HCT116 (cell line): ENCODE measurements around the gene DYNC1I1. TPM values are rescaled to one million over a fixed set of nuclear protein-coding genes. Genes with fewer than 3 reads are reported as not detected.

Experiments used
- ATAC-seq: fragments of 200-7000 bp; cut with Tn5 transposase; 2 replicates; pipeline ENCODE4 v1.9.1; 2020; ENCODE audit warnings: mild to moderate bottlenecking, moderate library complexity
- BruUV-seq: library from RNA; stranded (reverse); fragments of 400-500 nt; replicated peaks from 2 replicates; lab custom pipeline; 2021; lab: Mats Ljungman, UMichigan
- CTCF ChIA-PET: fragments of 300-600 bp; sonication (Branson Sonifier 250); formaldehyde crosslinking; loops from one replicate; lab custom pipeline; 2021; ENCODE audit warnings: antibody characterized with exemption; lab: Charles Lee
- POLR2A ChIA-PET: fragments of 300-600, 350-600 bp; sonication (Branson Sonifier 250); formaldehyde crosslinking; loops from one replicate; lab custom pipeline; 2021; ENCODE audit warnings: antibody characterized with exemption; lab: Charles Lee
- RAD21 ChIA-PET, 2 experiments: fragments of 300-600 bp; sonication (Branson Sonifier 250); formaldehyde crosslinking; loops; one replicate each; lab custom pipeline; 2023; ENCODE audit warnings: low total read pairs in 2 of 2; ENCODE audit not compliant: uncharacterized antibody in 2 of 2, unreplicated experiment in 2 of 2, low non-redundant PET in 1 of 2; lab: Charles Lee
- DNase-seq: peaks from one replicate; pipeline ENCODE4 v3.0.0-alpha.2; 2010; ENCODE audit warnings: low read depth, low spot score
- H2AFZ ChIP-seq: fragments of 200-600 bp; shearing (Covaris generic), sonication (generic); 2 replicates; pipeline ENCODE4 v1.6.1; 2017; ENCODE audit warnings: low read depth, mixed run types, mixed read lengths, antibody characterized with exemption, low read length; ENCODE audit not compliant: poor library complexity, severe bottlenecking
- H3K27ac ChIP-seq: 2 replicates; pipeline ENCODE4 v1.5.1; 2012; ENCODE audit warnings: low read depth, low read length
- H3K27me3 ChIP-seq: fragments of 200-600 bp; sonication (generic); 2 replicates; pipeline ENCODE4 v1.6.1; 2016; ENCODE audit warnings: mixed run types, low read length, mixed read lengths; ENCODE audit not compliant: insufficient read depth
- H3K36me3 ChIP-seq, 2 experiments: fragments of 200-500 bp in 1 of 2; fragments of 200-600 bp in 1 of 2; sonication (Bioruptor generic) in 1 of 2; sonication (generic) in 1 of 2; 2 replicates each; pipeline versions ENCODE4 v1.5.1 to v1.6.1; 2014 to 2016; ENCODE audit warnings: low read length in 2 of 2, inconsistent platforms in 1 of 2, mixed read lengths in 1 of 2, mixed run types in 1 of 2; ENCODE audit not compliant: insufficient read depth in 2 of 2, control insufficient read depth in 1 of 2
- H3K4me1 ChIP-seq, 2 experiments: fragments of 200-600 bp in 1 of 2; sonication (generic) in 1 of 2; 2 replicates each; pipeline versions ENCODE4 v1.5.1 to v1.6.1; 2012 to 2017; ENCODE audit warnings: low read length in 2 of 2, inconsistent platforms in 1 of 2, mild to moderate bottlenecking in 1 of 2, mixed read lengths in 1 of 2, mixed run types in 1 of 2, moderate library complexity in 1 of 2; ENCODE audit not compliant: insufficient read depth in 2 of 2, control insufficient read depth in 1 of 2
- H3K4me2 ChIP-seq: fragments of 200-600 bp; sonication (generic); 2 replicates; pipeline ENCODE4 v1.6.1; 2017; ENCODE audit warnings: mixed run types, low read length, mixed read lengths
- H3K4me3 ChIP-seq, 2 experiments: fragments of 200-600 bp in 1 of 2; sonication (generic) in 1 of 2; replicated peaks in 1 of 2; 2 replicates each; pipeline ENCODE4 v1.5.1; 2011 to 2016; ENCODE audit warnings: low read length in 2 of 2, control low read depth in 1 of 2, low read depth in 1 of 2, mild to moderate bottlenecking in 1 of 2, mixed read lengths in 1 of 2, mixed run types in 1 of 2
- H3K79me2 ChIP-seq: fragments of 200-600 bp; sonication (generic); 2 replicates; pipeline ENCODE4 v1.6.1; 2017; ENCODE audit warnings: mild to moderate bottlenecking, mixed run types, low read length, moderate library complexity, mixed read lengths; ENCODE audit not compliant: insufficient read depth
- H3K9ac ChIP-seq: fragments of 200-600 bp; sonication (generic); 2 replicates; pipeline ENCODE4 v1.6.1; 2016; ENCODE audit warnings: low read length, mixed read lengths
- H3K9me2 ChIP-seq: fragments of 200-600 bp; sonication (generic), shearing (Covaris generic); 2 replicates; pipeline ENCODE4 v1.6.1; 2017; ENCODE audit warnings: mixed run types, mild to moderate bottlenecking, moderate library complexity; ENCODE audit not compliant: insufficient read depth
- H3K9me3 ChIP-seq, 2 experiments: fragments of 200-500 bp in 1 of 2; fragments of 200-600 bp in 1 of 2; sonication (Bioruptor generic) in 1 of 2; sonication (generic) in 1 of 2; 2 replicates each; pipeline ENCODE4 v1.6.1; 2014 to 2017; ENCODE audit warnings: low read length in 2 of 2, mixed read lengths in 2 of 2, inconsistent platforms in 1 of 2, low read depth in 1 of 2, mild to moderate bottlenecking in 1 of 2, mixed run types in 1 of 2, moderate library complexity in 1 of 2; ENCODE audit not compliant: control insufficient read depth in 1 of 2, insufficient read depth in 1 of 2
- H4K20me1 ChIP-seq: fragments of 200-600 bp; sonication (generic), shearing (Covaris generic); 2 replicates; pipeline ENCODE4 v1.6.1; 2017; ENCODE audit warnings: mixed run types, mild to moderate bottlenecking, moderate library complexity; ENCODE audit not compliant: insufficient read depth
- CEBPB ChIP-seq: IDR thresholded peaks from 2 replicates; pipeline ENCODE4 v1.6.1; 2012; ENCODE audit warnings: low read depth
- EGR1 ChIP-seq: IDR thresholded peaks from 2 replicates; pipeline ENCODE4 v1.6.1; 2012; ENCODE audit warnings: low read depth
- ELF1 ChIP-seq: IDR thresholded peaks from 2 replicates; pipeline ENCODE4 v1.6.1; 2012; ENCODE audit warnings: low read depth, borderline replicate concordance
- EZH2 ChIP-seq: fragments of 200-600 bp; sonication (generic); IDR thresholded peaks from 2 replicates; pipeline ENCODE4 v1.6.1; 2017; ENCODE audit warnings: antibody characterized with exemption, mixed run types
- EZH2phosphoT487 ChIP-seq: fragments of 200-600 bp; IDR thresholded peaks from 2 replicates; pipeline ENCODE4 v1.6.1; 2018; ENCODE audit warnings: antibody characterized with exemption, borderline replicate concordance
- MAX ChIP-seq: IDR thresholded peaks from 2 replicates; pipeline ENCODE4 v1.6.1; 2012
- RAD21 ChIP-seq: IDR thresholded peaks from 2 replicates; pipeline ENCODE4 v1.6.1; 2012; ENCODE audit warnings: low read depth, mild to moderate bottlenecking
- REST ChIP-seq: IDR thresholded peaks from 2 replicates; pipeline ENCODE4 v1.6.1; 2012; ENCODE audit warnings: low read depth
- intact Hi-C: fragments of 100-400 bp; cut with micrococcal nuclease; formaldehyde crosslinking; loops from 2 replicates; pipeline ENCODE4 v1.10.0; 2022
- total RNA-seq: library from RNA; stranded (reverse); gene quantifications from one replicate; pipeline ENCODE4 v1.2.1, GENCODE V29; 2021; ENCODE audit not compliant: unreplicated experiment
- TF ChIP-seq, protein P1 (sequence below), 3 experiments: fragments of 200-600 bp in 1 of 3; sonication (generic) in 1 of 3; IDR thresholded peaks in 2 of 3; conservative IDR thresholded peaks in 1 of 3; 2 replicates each; pipeline ENCODE4 v1.5.1; 2012 to 2017; ENCODE audit warnings: low read depth in 2 of 3, low read length in 2 of 3, antibody characterized with exemption in 1 of 3, borderline replicate concordance in 1 of 3, control low read depth in 1 of 3, mild to moderate bottlenecking in 1 of 3, mixed read lengths in 1 of 3, mixed run types in 1 of 3, moderate library complexity in 1 of 3; ENCODE audit not compliant: insufficient read depth in 1 of 3

Gene DYNC1I1
- total RNA-seq, 1 experiment from 2014 or later, result not detected

DNA sequence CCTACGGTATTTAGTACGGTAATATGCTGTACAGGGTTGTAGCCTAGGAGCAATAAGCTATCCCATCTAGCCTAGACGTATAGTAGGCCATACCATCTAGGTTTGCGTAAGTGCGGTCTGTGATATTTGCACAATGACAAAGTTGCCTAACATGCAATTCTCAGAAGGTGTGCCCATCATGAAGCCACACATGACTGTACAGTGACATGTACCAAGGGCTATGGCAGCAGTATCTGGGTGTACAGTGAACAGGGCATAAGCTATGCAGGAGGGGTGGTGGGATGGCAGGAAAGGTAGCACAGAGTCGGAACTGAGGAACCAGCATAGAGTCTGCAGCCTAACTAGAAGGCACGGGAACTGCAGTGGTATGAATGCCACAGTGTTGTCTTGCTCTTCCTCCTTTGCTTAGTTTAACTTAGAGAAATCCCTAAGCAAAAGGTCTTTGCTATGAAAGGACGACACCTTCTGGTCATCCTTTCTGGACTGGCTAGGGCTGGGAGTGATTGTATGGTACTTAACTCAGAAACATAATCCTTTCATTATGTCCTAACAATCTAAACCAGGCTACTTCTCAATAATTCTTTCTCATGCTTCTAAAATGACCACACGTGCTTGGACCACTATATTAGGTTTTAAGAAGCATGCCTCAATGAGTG lies 93.5 kb downstream of the DYNC1I1 start:
- Histone ChIP-seq H3K27ac (no peak overlapping the region), H3K4me2 (no peak overlapping the region), H3K9me2 (no peaks in the 10 kb centered on the region), H2AFZ (no peak overlapping the region), H3K4me1 (no peaks in the 10 kb centered on the region), H4K20me1 (no peaks in the 10 kb centered on the region), H3K36me3 (no peaks in the 10 kb centered on the region), H3K9ac (no peak overlapping the region), H3K4me3 (no peak overlapping the region), H3K9me3 (no peaks in the 10 kb centered on the region), H3K79me2 (no peaks in the 10 kb centered on the region)
- DNase-seq (peak; percentile 7), ATAC-seq (peak; percentile 76)
- CTCF ChIA-PET, result interaction anchor here (2.0 kb wide), 1 partner anchor 142 kb away, joined by 8 read pairs; no protein-coding TSS in a partner anchor
- intact Hi-C loops, result no loop called here
- POLR2A ChIA-PET, result no interaction called here
- BruUV-seq, result no TSS peak
- RAD21 ChIA-PET, result no interaction called here
- no peak for TF ChIP-seq MAX
- TF ChIP-seq, protein P1, sequence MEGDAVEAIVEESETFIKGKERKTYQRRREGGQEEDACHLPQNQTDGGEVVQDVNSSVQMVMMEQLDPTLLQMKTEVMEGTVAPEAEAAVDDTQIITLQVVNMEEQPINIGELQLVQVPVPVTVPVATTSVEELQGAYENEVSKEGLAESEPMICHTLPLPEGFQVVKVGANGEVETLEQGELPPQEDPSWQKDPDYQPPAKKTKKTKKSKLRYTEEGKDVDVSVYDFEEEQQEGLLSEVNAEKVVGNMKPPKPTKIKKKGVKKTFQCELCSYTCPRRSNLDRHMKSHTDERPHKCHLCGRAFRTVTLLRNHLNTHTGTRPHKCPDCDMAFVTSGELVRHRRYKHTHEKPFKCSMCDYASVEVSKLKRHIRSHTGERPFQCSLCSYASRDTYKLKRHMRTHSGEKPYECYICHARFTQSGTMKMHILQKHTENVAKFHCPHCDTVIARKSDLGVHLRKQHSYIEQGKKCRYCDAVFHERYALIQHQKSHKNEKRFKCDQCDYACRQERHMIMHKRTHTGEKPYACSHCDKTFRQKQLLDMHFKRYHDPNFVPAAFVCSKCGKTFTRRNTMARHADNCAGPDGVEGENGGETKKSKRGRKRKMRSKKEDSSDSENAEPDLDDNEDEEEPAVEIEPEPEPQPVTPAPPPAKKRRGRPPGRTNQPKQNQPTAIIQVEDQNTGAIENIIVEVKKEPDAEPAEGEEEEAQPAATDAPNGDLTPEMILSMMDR (IDR thresholded peaks at IDR 0.05 in 2 of 3, conservative IDR thresholded peaks at IDR 0.05 in 1 of 3; ENCODE audit: borderline replicate concordance in 1 of 3, insufficient read depth in 1 of 3, low read depth in 2 of 3, low read length in 2 of 3), result peak; percentile 44 to 51 (median 48); a peak in 4 of 6 replicates
- TF ChIP-seq RAD21, result peak; percentile 53
- TF ChIP-seq ELF1, result no peak
- TF ChIP-seq, all 23 proteins: peak for 2
- peaks cover 14% of the 10 kb centered on the region for H3K27me3 ChIP-seq

- H3K27ac ChIP-seq, result no peak overlapping the region
- BruUV-seq, result no TSS peak
- no peak overlapping the region for H3K9ac ChIP-seq
- CTCF ChIA-PET, result interaction anchor here (1.1 to 1.6 kb wide), 2 partner anchors 144 to 149 kb away, joined by 3 to 7 read pairs; no protein-coding TSS in a partner anchor
- intact Hi-C loops, result no loop called here
- H2AFZ ChIP-seq, result no peak overlapping the region
- no peak overlapping the region for H3K4me3 ChIP-seq
- ATAC-seq, result no peak
- no peaks in the 10 kb centered on the region for H3K9me3 ChIP-seq
- H3K4me1 ChIP-seq, result no peaks in the 10 kb centered on the region
- DNase-seq, result no peak
- no peaks in the 10 kb centered on the region for H4K20me1 ChIP-seq
- POLR2A ChIA-PET, result no interaction called here
- H3K4me2 ChIP-seq, result no peak overlapping the region
- no peaks in the 10 kb centered on the region for H3K9me2 ChIP-seq
- no peaks in the 10 kb centered on the region for H3K36me3 ChIP-seq
- RAD21 ChIA-PET, result no interaction called here
- H3K27me3 ChIP-seq, result peaks cover 14% of the 10 kb centered on the region
- H3K79me2 ChIP-seq, result no peaks in the 10 kb centered on the region
- TF ChIP-seq, protein P1 (IDR thresholded peaks at IDR 0.05 in 2 of 3, conservative IDR thresholded peaks at IDR 0.05 in 1 of 3; ENCODE audit: borderline replicate concordance in 1 of 3, insufficient read depth in 1 of 3, low read depth in 2 of 3, low read length in 2 of 3), result no peak
- TF ChIP-seq CEBPB, result no peak
- TF ChIP-seq EGR1, result no peak
- TF ChIP-seq REST, result no peak
- no peak for TF ChIP-seq MAX
- no peak for TF ChIP-seq EZH2phosphoT487
- no peak for TF ChIP-seq RAD21
- no peak for TF ChIP-seq EZH2
These were observed 95.0 kb downstream of the DYNC1I1 start for GRCh38 chr7:95867309-95867708.
